K562 (cell line): ENCODE measurements around the gene TXNRD1. TPM values are rescaled to one million over a fixed set of nuclear protein-coding genes. Genes with fewer than 3 reads are reported as not detected.

ENCODE experiments used
- ATAC-seq: fragments of 200-7000 bp; cut with Tn5 transposase; 3 replicates; pipeline ENCODE4 v1.9.1; 2020; ENCODE audit warnings: moderate library complexity
- BruUV-seq: library from RNA; stranded (reverse); fragments of 400-500 nt; replicated peaks from 2 replicates; lab custom pipeline; 2021; lab: Mats Ljungman, UMichigan
- CTCF ChIA-PET: fragments of 300-600 bp; formaldehyde crosslinking; extraction: SDS; loops from one replicate; lab custom pipeline; 2021; ENCODE audit warnings: low intra/inter-chr PET ratio; lab: Yijun Ruan, JAX
- POLR2A ChIA-PET: fragments of 300-600, 350-650 bp; sonication (Branson Sonifier 250); formaldehyde crosslinking; extraction: SDS; loops from one replicate; lab custom pipeline; 2021; ENCODE audit warnings: antibody characterized with exemption, inconsistent platforms; lab: Yijun Ruan, JAX
- DNase-seq, 4 experiments: peaks; one replicate each; pipeline versions ENCODE4 v3.0.0 to v3.0.0-alpha.2; 2011 to 2018; ENCODE audit warnings: low spot score in 3 of 4, mixed read lengths in 3 of 4; ENCODE audit errors: extremely low read depth in 1 of 4
- FAIRE-seq: peaks from 2 replicates; lab custom pipeline; 2011; peaks lifted over from hg19 to GRCh38; lab: Jason Lieb, UNC
- H2AFZ ChIP-seq: 2 replicates; pipeline ENCODE4 v1.6.0; 2011; ENCODE audit warnings: low read depth, low read length, control low read depth, inconsistent platforms
- H3K27ac ChIP-seq: fragments of 200-600 bp; 3 replicates; pipeline ENCODE4 v1.8.0; 2011; ENCODE audit warnings: low read depth, mild to moderate bottlenecking, control low read depth, inconsistent platforms, low read length, moderate library complexity, mixed read lengths; ENCODE audit errors: extremely low read depth
- H3K27me3 ChIP-seq, 2 experiments: fragments of 300-600 bp in 1 of 2; 2 replicates in 1 of 2; 3 replicates in 1 of 2; pipeline versions ENCODE4 v1.6.0 to v1.8.0; 2011; ENCODE audit warnings: inconsistent platforms in 2 of 2, low read length in 2 of 2, mild to moderate bottlenecking in 1 of 2, mixed read lengths in 1 of 2, moderate library complexity in 1 of 2; ENCODE audit not compliant: control insufficient read depth in 2 of 2, insufficient read depth in 2 of 2
- H3K36me3 ChIP-seq: fragments of 300-600 bp; 3 replicates; pipeline ENCODE4 v1.8.0; 2011; ENCODE audit warnings: mild to moderate bottlenecking, low read length, inconsistent platforms; ENCODE audit not compliant: control insufficient read depth, insufficient read depth
- H3K4me1 ChIP-seq, 2 experiments: fragments of 200-600 bp in 1 of 2; replicated peaks in 1 of 2; 2 replicates in 1 of 2; 3 replicates in 1 of 2; pipeline versions ENCODE4 v1.5.1 to v1.8.0; 2011; ENCODE audit warnings: inconsistent platforms in 2 of 2, low read length in 2 of 2, mild to moderate bottlenecking in 1 of 2, mixed read lengths in 1 of 2, moderate library complexity in 1 of 2; ENCODE audit not compliant: control insufficient read depth in 2 of 2, insufficient read depth in 2 of 2
- H3K4me2 ChIP-seq: 2 replicates; pipeline ENCODE4 v1.6.1; 2011; ENCODE audit warnings: low read length, control low read depth, inconsistent platforms, mixed read lengths; ENCODE audit not compliant: insufficient read depth
- H3K4me3 ChIP-seq: fragments of 200-600 bp; sonication (generic), shearing (Covaris generic); 2 replicates; pipeline ENCODE4 v1.5.1; 2016; ENCODE audit warnings: control low read depth, inconsistent platforms
- H3K79me2 ChIP-seq: fragments of 200-600 bp; 3 replicates; pipeline ENCODE4 v1.8.0; 2011; ENCODE audit warnings: low read length, inconsistent platforms; ENCODE audit not compliant: control insufficient read depth, insufficient read depth
- H3K9ac ChIP-seq, 2 experiments: 2 replicates each; pipeline versions ENCODE4 v1.6.0 to v1.6.1; 2011; ENCODE audit warnings: low read depth in 2 of 2, low read length in 2 of 2, control low read depth in 1 of 2, inconsistent platforms in 1 of 2, mild to moderate bottlenecking in 1 of 2, mixed read lengths in 1 of 2; ENCODE audit not compliant: insufficient read depth in 1 of 2
- H3K9me1 ChIP-seq: one replicate; pipeline ENCODE4 v1.6.0; 2011; ENCODE audit warnings: inconsistent platforms, mild to moderate bottlenecking, low read length, moderate library complexity; ENCODE audit not compliant: control insufficient read depth, insufficient read depth
- H3K9me3 ChIP-seq: replicated peaks from 2 replicates; pipeline ENCODE4 v1.5.1; 2011; ENCODE audit warnings: low read depth, low read length, inconsistent platforms; ENCODE audit not compliant: control insufficient read depth, insufficient read depth
- H4K20me1 ChIP-seq: replicated peaks from 2 replicates; pipeline ENCODE4 v1.6.1; 2011; ENCODE audit warnings: low read length, inconsistent platforms, mixed read lengths; ENCODE audit not compliant: control insufficient read depth, insufficient read depth
- BHLHE40 ChIP-seq: IDR thresholded peaks from 2 replicates; pipeline ENCODE4 v1.6.1; 2011; ENCODE audit warnings: low read length, improper control_type of control experiment
- CBFA2T3 ChIP-seq: fragments of 450-650 bp; IDR thresholded peaks from 2 replicates; pipeline ENCODE4 v1.6.1; 2017
- ID3 ChIP-seq, 2 experiments: fragments of 250-450 bp in 1 of 2; fragments of 450-650 bp in 1 of 2; sonication (Bioruptor Pico) in 1 of 2; IDR thresholded peaks; 2 replicates each; pipeline versions ENCODE4 v1.6.1 to v1.8.0; 2016 to 2021; ENCODE audit warnings: mild to moderate bottlenecking in 2 of 2, moderate library complexity in 2 of 2, missing compliant biosample characterization in 1 of 2, missing genetic modification characterization in 1 of 2
- NFRKB ChIP-seq: fragments of 450-650 bp; IDR thresholded peaks from 2 replicates; pipeline ENCODE4 v1.6.1; 2016; ENCODE audit warnings: low read depth
- RFX1 ChIP-seq: fragments of 450-650 bp; IDR thresholded peaks from 2 replicates; pipeline ENCODE4 v1.6.1; 2016; ENCODE audit warnings: mild to moderate bottlenecking, moderate library complexity
- ZBTB49 ChIP-seq: sonication (generic); formaldehyde crosslinking; IDR thresholded peaks from 2 replicates; pipeline ENCODE4 v1.8.0; 2022; ENCODE audit warnings: missing genetic modification reagents, mild to moderate bottlenecking, borderline replicate concordance
- ZNF668 ChIP-seq: fragments of 250-450 bp; sonication (Bioruptor Pico); IDR thresholded peaks from 2 replicates; pipeline ENCODE4 v1.8.0; 2022; ENCODE audit warnings: mild to moderate bottlenecking, inconsistent platforms
- WGBS: fragments of 100-300 bp; shearing (Covaris generic); methylation state at CpG from one replicate; pipeline ENCODE4 v1.1.6; 2016; ENCODE audit warnings: low coverage, mixed read lengths; ENCODE audit not compliant: insufficient coverage; ENCODE audit errors: missing lambda C conversion rate; 5-methylcytosine and 5-hydroxymethylcytosine counted together
- in situ Hi-C: fragments of 300-500 bp; cut with MboI; formaldehyde crosslinking; loops from 4 replicates; pipeline ENCODE4 v1.15.0; 2018; ENCODE audit warnings: inconsistent platforms, mixed read lengths
- intact Hi-C: fragments of 100-400 bp; cut with micrococcal nuclease; formaldehyde crosslinking; loops from 2 replicates; pipeline ENCODE4 v1.14.2; 2022
- polyA plus RNA-seq, 8 experiments: library from polyadenylated mRNA; depleted of rRNA in 4 of 8; stranded (reverse) in 5 of 8; unstranded in 3 of 8; fragments of >200 nt; fragmentation: Nextera tagmentation in 2 of 8; fragmentation: Illumina TruSeq in 1 of 8; extraction: Ambion mirVana in 2 of 8; extraction: Trizol in 1 of 8; gene quantifications; 2 replicates each; pipeline versions ENCODE4 v1.2.1 to v1.2.3, GENCODE V29; 2011 to 2014; ENCODE audit warnings: inconsistent platforms in 1 of 8, missing spikeins in 1 of 8
- total RNA-seq, 7 experiments: library from RNA; depleted of rRNA in 6 of 7; stranded (reverse); fragments of >200 nt in 6 of 7; fragmentation: Illumina TruSeq in 2 of 7; extraction: Trizol in 2 of 7; gene quantifications; 2 replicates each; pipeline versions ENCODE4 v1.2.1 to v1.2.3, GENCODE V29; 2011 to 2021; ENCODE audit warnings: low replicate concordance in 1 of 7

TXNRD1 gene
- total and polyA plus RNA-seq, 9 of the 15 experiments (the other 6 are each of a cell fraction or from before 2014, with no cell fraction given) = 107 to 189 (median 146) TPM

- Histone ChIP-seq H3K4me2 (no peak overlapping the region), H3K36me3 (peaks cover 95% of the 10 kb centered on the region), H4K20me1 (no peaks in the 10 kb centered on the region; the same call in 1 of the 2 replicates), H3K27ac (no peak overlapping the region), H3K4me3 (no peak overlapping the region), H3K27me3 (no peaks in the 10 kb centered on the region), H3K4me1 (no peaks in the 10 kb centered on the region; a peak in 1 of 5 replicates), H3K79me2 (peaks cover 29% of the 10 kb centered on the region), H3K9me1 (no peaks in the 10 kb centered on the region), H3K9me3 (no peaks in the 10 kb centered on the region), H2AFZ (no peak overlapping the region), H3K9ac (no peak overlapping the region)
- ChIA-PET POLR2A (interaction anchor here (1.8 kb wide), 1 partner anchor 27 kb away, joined by 5 read pairs; no protein-coding TSS in a partner anchor), CTCF (interaction anchor here (0.6 kb wide), 1 partner anchor 101 kb away, joined by 3 read pairs; no protein-coding TSS in a partner anchor)
- BruUV-seq = TSS peak; percentile 3
- WGBS = 93% methylated on average over 10 of the region's 10 CpGs
- ATAC-seq = no peak
- peak; percentile 61 for FAIRE-seq
- TF ChIP-seq RFX1 (peak; percentile 49; the same call in 1 of the 2 replicates), ZNF668 (no peak)
- in situ Hi-C loops = no loop called here
- intact Hi-C loops = no loop called here
- no peak for DNase-seq
Measured at GRCh38 chr12:104315326-104316224, 100.0 kb downstream of the TXNRD1 start.

- Histone ChIP-seq H3K9ac (no peak overlapping the region), H3K9me3 (no peaks in the 10 kb centered on the region), H3K4me3 (no peak overlapping the region), H3K9me1 (no peaks in the 10 kb centered on the region), H3K36me3 (peaks cover 97% of the 10 kb centered on the region), H3K27me3 (no peaks in the 10 kb centered on the region), H2AFZ (no peak overlapping the region), H3K4me1 (no peaks in the 10 kb centered on the region), H4K20me1 (no peaks in the 10 kb centered on the region; the same call in 1 of the 2 replicates), H3K27ac (no peak overlapping the region), H3K4me2 (no peak overlapping the region), H3K79me2 (peaks cover 20% of the 10 kb centered on the region; the same call in 2 of the 3 replicates)
- BruUV-seq = no TSS peak
- CTCF ChIA-PET = no interaction called here
- DNase-seq (no peak), FAIRE-seq (no peak), ATAC-seq (no peak)
- intact Hi-C loops = no loop called here
- in situ Hi-C loops = no loop called here
- POLR2A ChIA-PET = interaction anchor here (0.8 kb wide), 1 partner anchor 13 kb away, joined by 3 read pairs; the partner anchor contains the start of gene EID3
- TF ChIP-seq ZBTB49 (CRISPR knock-in tag) = no peak
- no peak for TF ChIP-seq CBFA2T3
- TF ChIP-seq BHLHE40 = no peak
- no peak for TF ChIP-seq NFRKB
- TF ChIP-seq ID3 (CRISPR knock-in tag; IDR thresholded peaks at IDR 0.05) = no peak
- TF ChIP-seq ID3 (tag; IDR thresholded peaks at IDR 0.05) = no peak
Measured at GRCh38 chr12:104316936-104317335, 101.4 kb downstream of the TXNRD1 start.
